NCI-H2029 treated with DMSO at 0.1 percent for 48 hours (cell line): ENCODE measurements around the gene COPS9.

ENCODE experiments used
- DNase-seq: peaks from one replicate; lab custom pipeline; 2025; lab: John Stamatoyannopoulos, UW

The COPS9 gene

DNA sequence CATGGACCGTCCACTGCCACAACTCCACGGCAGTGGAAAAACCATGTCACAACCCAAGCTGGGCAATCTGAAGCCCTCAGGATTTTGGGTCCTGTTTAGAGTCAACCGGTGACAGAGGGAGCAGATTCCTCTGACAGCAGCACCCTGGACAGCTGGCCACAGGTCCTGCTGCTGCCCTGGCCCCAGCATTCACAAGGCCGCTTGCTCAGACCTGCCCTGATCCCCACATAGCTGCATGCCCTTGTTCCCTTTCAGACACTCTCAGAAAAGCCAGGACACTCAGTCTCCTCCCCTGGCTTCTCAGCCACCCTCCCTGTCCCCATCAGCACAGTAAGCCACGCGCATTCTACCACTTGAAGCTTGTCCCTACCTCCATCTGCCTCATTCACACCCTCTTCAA lies 1.6 kb downstream of the COPS9 start:
- no peak for DNase-seq

DNA sequence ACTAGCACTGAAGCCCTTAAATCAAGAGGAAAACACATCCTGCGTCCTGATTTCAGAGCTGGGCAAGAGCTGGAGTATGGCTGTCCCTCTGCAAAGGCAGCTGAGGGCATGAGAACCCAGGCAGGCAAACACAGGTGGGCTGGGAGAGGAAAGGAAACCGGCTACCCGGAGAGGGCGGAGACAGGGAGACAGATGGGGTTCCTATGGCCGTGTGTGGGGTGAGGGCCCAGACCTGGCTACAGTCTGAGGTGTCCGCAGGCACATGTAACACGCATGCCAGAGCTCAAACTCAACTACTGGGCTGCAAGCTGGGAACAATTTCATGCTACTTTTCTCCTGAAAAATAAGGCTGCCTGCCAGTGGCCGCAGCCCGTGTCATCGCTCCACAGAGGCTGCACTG lies 2.7 kb downstream of the COPS9 start:
- no peak for DNase-seq

DNA sequence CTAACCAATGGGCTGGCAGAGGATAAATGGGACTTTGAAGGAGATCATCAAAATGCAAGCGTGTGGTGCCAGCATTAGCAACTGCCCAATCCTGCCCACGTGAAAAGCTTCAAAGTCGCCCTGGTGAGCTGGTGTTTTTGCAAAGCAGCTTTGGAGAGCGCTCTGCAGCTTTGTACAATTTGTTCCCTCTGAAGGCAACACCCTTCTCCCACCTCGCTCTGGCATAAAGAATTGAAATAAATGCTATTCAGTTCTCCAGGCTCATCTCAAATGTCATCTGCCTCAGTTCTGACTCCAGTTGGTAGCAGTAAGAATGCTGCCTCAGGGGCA lies 3.5 kb downstream of the COPS9 start:
- DNase-seq = no peak

DNA sequence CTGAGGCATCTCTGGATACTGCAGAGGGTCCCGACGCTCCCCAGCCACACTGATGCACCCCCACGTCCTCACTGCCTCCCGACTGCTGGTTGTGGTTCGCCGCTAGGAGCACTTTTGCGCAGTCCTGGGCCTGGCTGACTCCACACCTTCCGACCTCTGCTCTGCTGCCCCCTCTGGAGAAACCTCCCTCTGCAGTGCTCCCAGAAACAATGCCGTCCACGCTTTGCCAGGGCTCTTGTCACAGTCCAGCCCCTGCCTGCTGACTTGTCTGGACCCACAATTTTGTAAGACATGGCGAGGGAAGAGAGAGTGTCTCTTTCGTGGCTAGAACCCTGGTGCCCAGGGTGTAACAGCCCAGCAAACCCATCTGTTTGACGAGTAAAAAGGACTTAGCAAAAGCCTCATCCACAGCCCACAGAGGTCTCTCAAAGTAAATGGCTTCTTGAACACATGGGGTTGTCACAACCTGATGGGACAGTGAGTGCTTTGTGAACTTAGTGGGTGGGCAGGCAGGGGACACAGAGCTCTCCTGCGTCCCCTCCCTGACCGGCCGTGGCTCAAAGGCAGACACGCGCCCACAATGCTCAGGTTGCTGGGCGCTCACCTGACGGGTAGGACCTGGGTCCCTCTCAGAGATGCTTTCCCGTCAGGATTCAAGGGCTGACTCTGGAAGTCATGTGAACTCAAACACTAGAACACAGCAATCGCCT lies 4.0 kb downstream of the COPS9 start:
- no peak for DNase-seq

DNA sequence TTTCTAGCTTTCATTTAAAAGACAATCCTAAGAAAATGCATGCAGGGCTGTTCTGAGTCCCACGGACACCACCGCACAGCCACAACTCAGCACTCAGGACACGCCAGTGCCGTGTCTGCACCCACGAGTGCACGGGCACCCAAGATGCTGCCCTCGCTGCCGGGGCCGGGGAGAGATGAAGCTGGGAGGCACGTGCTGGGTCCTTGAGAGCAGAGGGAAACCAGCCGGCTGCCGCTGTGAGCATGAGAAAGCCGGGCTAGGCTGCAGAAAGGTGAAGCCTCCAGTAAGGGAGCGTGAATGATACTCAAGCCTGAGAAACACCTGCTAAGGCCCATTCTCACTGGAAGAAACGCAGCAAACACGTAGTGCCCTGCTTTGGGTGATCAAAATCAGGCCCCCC lies 4.8 kb downstream of the COPS9 start:
- DNase-seq = no peak

DNA sequence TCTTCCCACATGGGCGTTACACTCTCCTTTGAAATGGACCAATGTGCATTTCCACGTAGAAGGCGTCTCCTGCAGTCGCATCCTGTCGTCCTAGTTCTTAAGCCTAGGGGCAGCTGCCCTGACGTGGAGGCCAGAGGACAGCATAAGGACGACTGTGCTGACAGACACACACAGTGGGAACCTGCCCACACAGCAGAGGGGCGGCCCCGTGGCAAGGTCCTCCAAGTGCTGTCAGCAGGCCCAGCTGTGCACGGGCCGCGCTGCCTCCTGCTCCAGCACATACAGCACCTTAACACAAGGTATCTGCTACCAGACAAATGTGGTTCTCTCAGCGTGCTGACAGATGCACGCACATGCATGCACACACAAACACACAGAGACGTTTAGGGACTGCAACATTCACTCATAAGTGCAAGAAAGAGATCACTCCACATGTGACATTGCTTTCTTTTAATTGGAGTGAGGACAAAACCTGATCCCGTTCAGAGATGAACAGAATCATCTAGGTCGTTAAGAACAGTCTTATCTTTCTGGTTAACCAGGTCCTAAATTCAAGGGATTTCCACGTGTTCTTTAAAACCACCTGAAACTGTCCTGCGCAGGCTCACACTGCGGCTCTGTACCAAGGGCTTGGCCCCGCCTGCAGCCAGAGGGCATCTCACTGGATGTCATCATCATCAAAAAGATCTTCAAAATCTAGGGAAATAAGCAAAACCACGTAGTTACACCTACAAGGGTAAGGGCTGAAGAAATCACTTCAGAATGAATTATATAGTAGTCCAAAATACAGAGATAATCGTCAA lies 5.5 kb downstream of the COPS9 start:
- no peak for DNase-seq

DNA sequence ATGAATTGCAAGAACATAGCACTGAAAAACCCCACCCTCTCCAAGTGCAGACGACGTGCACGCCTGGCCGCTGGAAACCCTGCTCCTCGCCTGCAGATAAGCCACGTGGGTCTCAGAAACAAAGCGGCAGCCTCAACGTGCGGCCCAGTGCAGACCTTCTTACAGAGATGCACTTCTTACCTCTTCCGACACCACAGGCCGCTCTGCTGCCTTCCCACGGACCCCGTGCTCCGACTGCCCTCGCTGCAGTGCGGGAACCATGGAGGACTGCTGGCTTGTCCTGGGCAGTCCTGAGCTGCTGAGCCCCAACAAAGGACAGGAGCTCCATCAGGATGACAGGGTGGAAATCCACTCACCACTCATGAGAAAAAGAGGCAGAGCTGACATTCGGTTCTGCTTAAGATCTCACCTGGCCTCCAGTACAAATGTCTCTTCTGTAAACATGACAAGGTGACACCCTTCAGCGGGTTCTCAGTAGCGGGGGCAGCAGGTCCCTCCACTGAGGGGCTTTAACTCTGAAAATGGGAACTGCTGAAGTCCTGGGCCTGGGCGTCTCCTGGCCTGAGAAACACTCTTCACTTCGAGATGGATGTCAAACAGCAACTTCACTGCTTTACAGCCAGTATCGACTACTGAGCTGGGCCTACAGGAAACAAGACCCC lies 6.2 kb downstream of the COPS9 start:
- no peak for DNase-seq

DNA sequence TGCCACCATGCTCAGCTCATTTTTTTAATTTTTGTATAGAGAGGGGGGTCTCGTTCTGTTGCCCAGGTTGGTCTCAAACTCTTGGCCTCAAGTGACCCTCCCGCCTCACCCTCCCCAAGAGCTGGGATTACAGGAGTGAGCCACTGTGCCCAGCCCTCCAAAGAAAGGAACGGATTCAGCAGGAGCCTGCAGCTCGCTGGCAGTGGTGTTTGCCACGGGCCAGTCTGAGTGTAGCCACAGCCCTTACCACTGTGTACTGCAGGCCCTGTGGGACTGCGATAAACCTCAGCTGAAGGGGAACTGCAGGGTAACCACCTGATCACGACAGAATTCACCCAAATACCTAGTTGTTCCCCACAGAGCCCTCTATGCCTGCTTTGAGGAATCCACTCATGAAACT lies 6.8 kb downstream of the COPS9 start:
- no peak for DNase-seq

DNA sequence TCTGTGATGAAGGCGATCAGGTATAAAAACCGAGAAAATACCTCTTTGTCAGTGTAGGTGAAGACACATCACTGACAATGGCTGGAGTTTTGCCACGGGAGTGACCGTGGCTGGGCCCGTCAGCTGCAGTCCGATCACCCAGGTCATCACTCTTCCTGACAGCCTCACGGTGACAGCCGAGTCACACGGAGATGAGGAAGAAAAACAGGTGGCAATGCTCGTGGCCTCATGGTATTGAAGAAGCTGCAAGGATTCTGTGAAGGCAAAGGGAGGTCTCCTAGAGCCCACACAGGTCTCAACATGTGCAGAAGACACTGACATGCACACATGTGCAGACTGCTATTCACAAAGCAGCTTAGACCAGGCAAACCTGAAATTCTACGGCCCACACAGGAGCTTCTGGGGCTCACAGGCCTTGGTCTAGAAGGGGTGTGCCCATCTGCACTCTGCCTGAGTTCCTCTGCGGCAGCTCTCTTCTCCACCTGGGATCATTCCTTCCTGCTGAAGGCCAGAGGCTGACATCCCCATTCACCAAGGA lies 7.4 kb downstream of the COPS9 start:
- DNase-seq = no peak

DNA sequence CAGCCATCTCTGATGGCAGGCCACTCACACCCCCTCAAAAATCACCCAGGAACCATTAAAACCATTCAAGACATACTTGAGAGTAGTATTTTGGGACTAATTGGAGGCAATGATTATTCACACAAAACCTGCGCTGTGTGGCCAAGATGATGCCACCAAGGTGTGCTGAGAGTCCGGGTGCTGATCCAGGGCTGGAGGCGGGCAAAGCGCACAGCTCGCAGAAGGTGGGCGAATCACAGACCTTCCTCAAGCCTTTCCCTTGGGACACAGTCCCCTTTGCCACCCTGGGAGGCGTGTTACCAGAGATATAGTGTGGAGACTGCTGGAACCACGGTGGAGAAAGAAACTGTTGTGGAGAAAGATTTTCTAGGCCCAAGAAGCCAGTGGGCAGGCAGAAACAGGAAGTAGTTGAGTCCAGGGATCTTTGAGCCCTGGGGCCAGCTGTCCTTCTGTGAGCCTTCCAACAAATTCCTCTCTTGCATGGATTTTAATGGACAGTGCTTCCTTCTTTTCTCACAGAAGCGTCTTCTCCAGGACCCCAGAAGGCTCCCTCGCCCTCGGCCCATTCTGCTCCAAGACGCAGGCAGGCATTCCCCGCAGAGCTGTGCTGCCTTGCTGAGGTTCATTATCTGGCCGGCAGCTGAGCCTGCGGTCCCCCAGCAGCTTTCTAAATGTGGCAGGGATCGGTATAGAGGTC lies 8.0 kb downstream of the COPS9 start:
- DNase-seq = no peak

DNA sequence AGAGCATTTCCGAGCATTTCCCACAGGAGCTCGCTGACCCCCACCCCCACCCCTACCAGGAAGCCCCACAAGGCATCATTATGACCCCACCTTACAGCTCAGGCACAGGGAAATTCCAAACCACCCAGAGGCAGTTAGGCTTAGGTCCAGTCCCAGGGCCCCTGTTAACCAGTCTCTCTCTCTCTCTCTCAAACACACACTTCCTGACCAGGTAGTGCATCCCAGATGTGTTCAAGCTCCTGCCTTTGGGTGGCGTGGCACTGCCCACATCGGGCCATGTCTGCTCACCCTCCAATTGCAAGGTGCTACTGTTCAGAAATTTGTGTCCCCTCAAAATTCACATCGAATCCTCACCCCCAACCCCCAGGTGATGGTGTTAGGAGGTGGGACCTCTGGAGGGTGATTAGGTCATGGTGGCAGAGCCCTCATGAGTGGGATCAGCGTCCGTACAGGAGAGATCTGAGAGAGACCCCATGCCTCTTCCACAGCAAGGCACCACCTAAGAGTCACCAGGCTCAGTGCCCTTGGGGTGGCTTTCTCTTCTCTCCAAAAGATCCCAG lies 8.8 kb downstream of the COPS9 start:
- no peak for DNase-seq

DNA sequence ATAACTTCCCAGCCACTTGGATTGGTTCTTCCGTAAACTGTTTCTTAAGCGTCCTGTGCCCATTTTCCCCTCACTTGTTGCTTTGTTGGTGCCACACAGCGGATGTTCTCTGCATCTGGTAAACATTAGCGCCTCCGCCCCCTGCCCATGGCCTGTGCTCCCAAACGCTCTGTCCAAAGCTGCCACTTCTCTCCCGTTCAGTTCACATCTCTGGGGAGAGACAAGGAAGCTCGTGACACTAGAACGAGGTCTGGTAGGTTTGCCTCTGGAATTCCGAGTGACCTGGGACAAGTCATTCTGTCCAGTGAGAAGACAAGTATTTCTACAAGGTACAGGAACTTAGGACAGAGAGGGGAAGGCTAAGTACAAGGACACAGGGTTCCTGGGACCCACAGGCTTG lies 9.4 kb downstream of the COPS9 start:
- no peak for DNase-seq

DNA sequence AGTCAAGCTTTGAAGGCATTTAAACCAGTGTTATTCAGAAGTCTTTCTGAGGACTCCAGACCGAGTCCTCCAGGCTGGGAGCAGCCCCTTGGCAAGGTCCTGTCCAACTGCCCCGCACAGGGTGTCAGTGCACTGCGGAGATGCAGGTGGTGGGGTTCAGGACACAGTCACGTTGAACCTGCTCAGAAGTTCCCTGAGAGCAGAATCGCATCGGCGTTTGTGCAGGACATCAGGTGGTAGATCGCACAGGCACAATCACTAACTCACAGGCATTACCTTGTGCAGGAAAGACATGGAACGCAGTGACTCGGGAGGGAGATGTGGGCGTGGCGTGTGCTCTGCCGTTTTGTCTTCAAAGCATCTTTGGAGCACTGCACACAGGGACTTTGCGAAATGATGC lies 10.4 kb downstream of the COPS9 start:
- DNase-seq = no peak

DNA sequence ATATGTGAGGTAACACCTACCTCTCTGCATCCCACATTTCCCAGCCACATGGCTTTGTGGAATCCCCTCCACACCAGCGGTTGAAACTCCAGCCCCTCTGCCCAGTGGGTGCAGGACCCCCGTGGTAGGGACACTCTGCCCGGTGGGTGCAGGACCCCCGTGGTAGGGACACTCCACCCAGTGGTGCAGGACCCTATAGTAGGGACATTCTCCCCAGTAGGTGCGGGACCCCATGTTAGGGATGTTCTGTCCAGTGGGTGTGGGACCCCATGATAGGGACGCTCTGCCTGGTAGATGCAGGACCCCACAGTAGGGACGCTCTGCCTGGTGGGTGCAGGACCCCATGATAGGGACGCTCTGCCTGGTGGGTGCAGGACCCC lies 11.5 kb downstream of the COPS9 start:
- DNase-seq = no peak

DNA sequence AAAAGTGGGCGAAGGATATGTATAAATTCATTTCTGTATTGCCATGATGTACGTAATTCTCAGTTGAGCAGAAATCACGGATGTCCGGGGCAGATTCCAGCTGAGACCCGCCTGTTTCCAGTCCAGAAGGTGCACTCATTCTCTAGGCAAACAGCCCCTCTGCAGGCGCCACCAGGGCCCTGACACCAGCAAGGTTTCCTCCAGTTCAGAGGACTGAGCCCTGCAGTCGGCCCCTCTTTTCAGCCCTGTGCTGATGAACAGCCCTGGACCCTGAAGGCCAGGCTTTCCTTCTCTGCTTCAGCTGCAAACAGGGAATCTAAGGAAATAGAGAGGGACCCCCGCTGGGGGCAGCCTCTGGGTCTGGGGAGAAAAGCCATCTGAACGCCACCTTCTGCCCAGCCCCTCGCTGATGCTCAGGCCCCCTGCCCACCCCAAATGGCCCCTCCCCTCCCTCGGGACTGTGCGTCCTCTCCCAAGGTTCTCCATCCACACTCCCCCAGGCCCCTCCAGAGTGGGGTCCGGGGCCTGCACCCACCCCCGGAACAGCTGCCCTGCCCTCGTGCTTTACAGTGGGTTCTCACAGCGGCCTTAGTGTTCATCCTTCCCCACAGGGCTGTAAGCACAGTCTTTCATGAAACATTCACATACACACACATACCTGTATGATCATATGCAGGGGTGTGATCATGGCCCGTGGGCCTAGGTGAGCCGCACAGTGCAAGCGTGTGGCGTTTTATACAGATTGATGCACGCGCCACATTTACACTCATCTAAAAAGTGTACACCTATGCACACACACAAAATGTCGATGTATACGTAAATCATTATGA lies 12.1 kb downstream of the COPS9 start:
- no peak for DNase-seq

DNA sequence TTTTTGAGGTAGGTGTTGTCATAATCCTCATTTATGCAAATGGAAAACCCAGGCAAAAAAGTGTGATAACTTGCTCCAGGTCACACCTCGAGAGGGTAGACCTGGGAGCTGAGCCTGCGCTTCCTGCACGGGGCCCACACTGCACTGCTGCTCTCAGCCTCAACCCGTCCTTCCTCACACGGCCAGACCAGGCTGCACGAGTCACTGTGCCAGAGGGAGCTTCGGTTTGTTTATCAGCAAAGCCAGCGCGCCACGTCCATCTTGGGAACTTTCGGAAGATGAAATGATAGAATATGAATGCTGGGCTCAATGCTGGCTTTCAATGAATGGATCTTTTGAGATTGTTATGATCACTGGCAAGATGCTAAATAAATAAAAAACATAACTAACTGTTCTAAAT lies 14.4 kb downstream of the COPS9 start:
- no peak for DNase-seq

DNA sequence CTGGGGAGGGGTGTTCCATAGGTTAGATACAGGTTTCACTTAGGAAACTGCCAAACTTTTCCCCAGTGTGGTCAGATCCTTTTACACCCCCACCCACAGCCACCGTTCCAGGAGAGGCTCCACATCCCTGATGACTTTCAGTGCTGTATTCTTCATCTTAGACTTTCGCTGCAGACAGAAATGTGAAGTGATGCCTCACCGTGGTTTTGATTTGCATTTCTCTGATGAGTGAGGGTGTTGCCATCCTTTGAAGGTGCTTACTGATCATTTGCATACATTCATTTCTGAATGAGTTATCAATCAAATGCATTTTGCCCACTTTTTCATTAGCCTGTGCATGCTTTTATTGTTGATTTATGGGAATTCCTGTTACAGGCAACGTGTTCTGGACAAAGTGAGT lies 14.9 kb downstream of the COPS9 start:
- no peak for DNase-seq

DNA sequence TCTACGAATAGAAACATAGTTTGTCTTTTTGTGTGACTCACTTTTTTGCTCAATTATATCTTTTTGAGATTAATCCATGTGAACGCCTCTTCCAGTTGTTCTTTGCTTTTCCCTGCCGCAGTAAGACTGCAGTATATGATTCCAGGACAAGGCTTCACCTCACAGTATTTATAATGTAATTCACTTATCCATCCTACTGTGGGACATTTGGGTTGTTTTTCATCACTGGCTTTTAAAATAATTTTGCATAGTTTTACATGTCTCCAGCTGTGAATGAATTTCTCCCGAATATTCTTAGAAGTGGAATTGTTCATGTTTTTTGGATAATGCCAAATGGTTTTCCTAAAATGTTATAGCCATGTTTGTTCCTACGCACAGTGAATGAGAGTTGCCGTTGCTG lies 21.9 kb downstream of the COPS9 start:
- DNase-seq = no peak

DNA sequence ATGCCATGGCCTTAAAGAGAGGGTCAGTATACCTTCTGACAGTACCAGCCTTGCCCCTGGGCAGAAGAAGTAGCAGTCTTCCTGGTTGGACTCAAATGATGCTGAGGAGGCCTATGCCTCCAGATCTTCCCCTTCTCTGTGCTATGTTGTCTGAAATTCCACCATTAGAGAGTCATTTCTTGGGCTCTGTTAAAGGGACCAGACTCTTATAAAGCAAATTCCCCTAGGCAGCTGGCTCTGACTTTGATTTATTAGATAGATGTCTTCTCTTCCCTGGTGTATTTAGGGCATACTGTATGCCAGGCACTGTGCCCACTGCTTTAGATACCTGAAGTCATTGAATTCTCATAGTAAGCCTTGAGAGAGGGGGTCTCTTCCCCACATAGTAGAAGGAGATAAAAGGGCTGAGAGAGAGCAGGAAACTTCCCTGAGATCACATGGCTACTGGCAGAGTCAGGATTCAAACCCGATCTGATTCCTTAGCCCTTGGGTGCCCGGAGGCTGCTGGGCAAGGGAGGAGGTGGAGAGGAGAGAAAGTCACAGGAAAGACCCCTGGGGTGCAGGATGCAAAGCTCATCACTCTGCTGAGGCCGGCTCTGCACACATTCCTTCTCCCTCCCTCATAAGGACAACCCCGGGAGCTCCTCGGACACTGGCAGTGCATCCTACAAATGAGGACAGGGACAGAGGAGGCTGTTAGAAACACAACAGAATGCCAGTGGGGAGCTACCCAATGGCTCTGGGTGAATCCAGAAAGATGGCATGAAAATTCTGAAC lies 23.0 kb downstream of the COPS9 start:
- no peak for DNase-seq

DNA sequence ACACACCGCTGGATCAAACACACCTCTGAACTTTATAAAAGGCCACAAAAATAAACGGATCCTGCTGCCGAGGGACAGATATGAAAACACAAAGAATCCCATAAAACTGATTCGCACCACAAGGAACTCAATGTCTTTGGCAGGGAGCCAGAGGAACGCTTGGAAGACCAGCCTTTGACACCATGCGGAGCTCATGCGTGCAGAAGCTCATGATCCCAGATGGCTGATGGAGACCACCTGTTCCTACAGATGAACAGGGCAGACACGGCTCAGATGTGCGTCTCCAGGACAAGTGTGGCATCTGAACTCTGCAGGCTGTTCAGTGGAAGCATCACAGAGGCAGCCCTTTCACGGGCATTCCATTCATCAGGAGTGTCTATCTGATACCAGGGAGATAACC lies 24.9 kb downstream of the COPS9 start:
- no peak for DNase-seq

DNA sequence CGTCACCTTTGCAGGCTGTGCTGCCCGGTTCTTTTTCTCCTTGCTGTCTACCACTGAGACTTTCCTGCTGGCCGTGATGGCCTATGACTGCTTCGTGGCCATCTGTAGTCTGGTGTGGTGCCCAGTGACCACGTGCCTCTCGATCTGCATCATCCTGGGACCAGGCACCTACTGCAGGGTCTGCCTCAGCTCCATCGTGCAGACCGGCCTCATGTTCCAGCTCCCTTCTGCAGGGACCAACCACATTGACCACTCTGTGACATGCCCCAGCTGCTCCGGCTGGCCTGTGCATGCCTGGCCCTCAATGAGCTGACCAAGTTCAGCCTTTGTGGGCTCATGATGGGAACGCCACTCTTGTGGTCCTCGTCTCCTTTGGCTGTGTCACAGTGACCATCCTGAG lies 26.7 kb downstream of the COPS9 start:
- no peak for DNase-seq
